Mesothelial cell of epicardium (in vitro differentiated cells): Measurements from ENCODE around the gene CD4. TPM values are rescaled to one million over a fixed set of nuclear protein-coding genes. Genes with fewer than 3 reads are reported as not detected.

Source experiments
- DNase-seq, 2 experiments: peaks; one replicate each; pipeline ENCODE4 v3.0.0; 2021; ENCODE audit warnings: low spot score in 2 of 2; ENCODE audit not compliant: unreplicated experiment in 2 of 2
- H3K27ac Mint-ChIP-seq: 2 replicates; pipeline ENCODE4 v1.8.0; 2021; ENCODE audit warnings: mixed read lengths
- H3K27me3 Mint-ChIP-seq: 2 replicates; pipeline ENCODE4 v1.8.0; 2021; ENCODE audit warnings: low read depth, mixed read lengths
- H3K36me3 Mint-ChIP-seq: 2 replicates; pipeline ENCODE4 v1.8.0; 2021; ENCODE audit warnings: mixed read lengths
- H3K4me1 Mint-ChIP-seq: 2 replicates; pipeline ENCODE4 v1.8.0; 2021; ENCODE audit warnings: mixed read lengths
- H3K4me3 Mint-ChIP-seq: 2 replicates; pipeline ENCODE4 v1.8.0; 2021; ENCODE audit warnings: mild to moderate bottlenecking, moderate library complexity, mixed read lengths
- H3K9me3 Mint-ChIP-seq: 2 replicates; pipeline ENCODE4 v1.8.0; 2021; ENCODE audit warnings: mixed read lengths
- total RNA-seq: library from RNA; stranded (reverse); gene quantifications from 3 replicates; pipeline ENCODE4 v1.2.1, GENCODE V29; 2021
- TF ChIP-seq, protein P1 (sequence below): fragments of 200-600 bp; sonication (generic); IDR thresholded peaks from one replicate; pipeline ENCODE4 v1.5.0; 2021; ENCODE audit warnings: antibody characterized with exemption; ENCODE audit not compliant: unreplicated experiment

CD4 gene
- total RNA-seq, 1 donor from 2014 or later = 3.8 TPM

GRCh38 chr12:6830999-6831398 lies 41.7 kb downstream of the CD4 start:
- Mint-ChIP-seq H3K9me3 (no peaks in the 10 kb centered on the region), H3K4me1 (peaks cover 17% of the 10 kb centered on the region), H3K27me3 (no peaks in the 10 kb centered on the region), H3K36me3 (peaks cover 8% of the 10 kb centered on the region), H3K27ac (no peak overlapping the region), H3K4me3 (peak overlapping the region; percentile 45)
- DNase-seq = no peak
- TF ChIP-seq, protein P1, sequence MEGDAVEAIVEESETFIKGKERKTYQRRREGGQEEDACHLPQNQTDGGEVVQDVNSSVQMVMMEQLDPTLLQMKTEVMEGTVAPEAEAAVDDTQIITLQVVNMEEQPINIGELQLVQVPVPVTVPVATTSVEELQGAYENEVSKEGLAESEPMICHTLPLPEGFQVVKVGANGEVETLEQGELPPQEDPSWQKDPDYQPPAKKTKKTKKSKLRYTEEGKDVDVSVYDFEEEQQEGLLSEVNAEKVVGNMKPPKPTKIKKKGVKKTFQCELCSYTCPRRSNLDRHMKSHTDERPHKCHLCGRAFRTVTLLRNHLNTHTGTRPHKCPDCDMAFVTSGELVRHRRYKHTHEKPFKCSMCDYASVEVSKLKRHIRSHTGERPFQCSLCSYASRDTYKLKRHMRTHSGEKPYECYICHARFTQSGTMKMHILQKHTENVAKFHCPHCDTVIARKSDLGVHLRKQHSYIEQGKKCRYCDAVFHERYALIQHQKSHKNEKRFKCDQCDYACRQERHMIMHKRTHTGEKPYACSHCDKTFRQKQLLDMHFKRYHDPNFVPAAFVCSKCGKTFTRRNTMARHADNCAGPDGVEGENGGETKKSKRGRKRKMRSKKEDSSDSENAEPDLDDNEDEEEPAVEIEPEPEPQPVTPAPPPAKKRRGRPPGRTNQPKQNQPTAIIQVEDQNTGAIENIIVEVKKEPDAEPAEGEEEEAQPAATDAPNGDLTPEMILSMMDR = no peak

DNA sequence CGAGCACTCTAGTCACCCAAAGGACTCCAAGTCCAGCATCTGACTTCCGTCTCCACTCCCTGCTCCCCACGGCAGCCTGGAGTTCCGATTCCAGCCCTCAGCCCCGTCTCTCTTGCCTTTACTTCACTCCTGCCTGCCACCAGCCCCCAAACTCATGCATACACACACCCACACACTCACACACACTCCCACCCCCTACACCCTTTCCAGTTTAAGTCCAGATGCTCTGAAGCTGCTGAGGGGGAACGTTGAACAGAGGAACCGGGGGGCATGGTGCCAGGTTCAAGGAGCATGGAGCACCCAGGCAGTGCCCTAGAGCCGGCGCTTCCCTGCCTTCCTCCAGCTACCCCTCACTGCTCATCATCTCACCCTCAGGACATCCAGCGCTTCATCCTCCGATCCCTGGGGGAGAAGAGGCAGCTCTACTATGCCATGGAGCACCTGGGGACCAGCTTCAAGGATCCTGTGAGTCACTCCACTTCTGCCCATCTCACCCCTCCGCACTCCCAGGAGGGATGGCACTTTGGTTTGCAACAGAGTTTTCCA lies 42.2 kb downstream of the CD4 start:
- H3K4me3 Mint-ChIP-seq = no peak overlapping the region
- H3K36me3 Mint-ChIP-seq = peaks cover 8% of the 10 kb centered on the region

DNA sequence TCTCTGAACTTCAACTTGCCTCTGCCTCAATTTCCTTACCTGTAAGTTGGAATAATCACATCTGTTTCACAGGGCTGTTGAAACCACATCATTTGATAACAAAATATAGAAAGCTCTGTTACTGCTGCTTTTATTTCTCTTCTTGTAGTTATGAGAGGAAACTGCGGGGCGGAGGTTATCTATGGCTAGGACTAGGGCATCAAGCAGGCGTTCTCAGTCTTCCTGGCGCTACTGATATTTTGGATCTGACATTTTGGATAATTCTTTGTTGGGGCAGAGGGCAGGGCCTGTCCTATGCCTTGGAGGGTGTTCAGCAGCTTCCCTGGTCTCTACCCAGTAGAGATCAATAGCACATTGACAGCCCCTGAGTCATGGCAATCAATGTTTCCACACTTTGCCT lies 42.8 kb downstream of the CD4 start:
- no peaks in the 10 kb centered on the region for H3K9me3 Mint-ChIP-seq
- TF ChIP-seq, protein P1 = no peak
- H3K27me3 Mint-ChIP-seq = no peaks in the 10 kb centered on the region
- H3K4me3 Mint-ChIP-seq = no peak overlapping the region
- no peak overlapping the region for H3K27ac Mint-ChIP-seq
- no peak for DNase-seq
- H3K36me3 Mint-ChIP-seq = peaks cover 8% of the 10 kb centered on the region
- H3K4me1 Mint-ChIP-seq = peaks cover 16% of the 10 kb centered on the region

More for the DNA sequence above, 42.2 kb downstream of the CD4 start:
- Mint-ChIP-seq H3K27me3 (no peaks in the 10 kb centered on the region), H3K4me1 (peaks cover 17% of the 10 kb centered on the region), H3K27ac (no peak overlapping the region), H3K9me3 (no peaks in the 10 kb centered on the region)
- TF ChIP-seq, protein P1 = no peak
- DNase-seq = no peak

GRCh38 chr12:6833189-6833890 lies 44.0 kb downstream of the CD4 start:
- no peaks in the 10 kb centered on the region for H3K9me3 Mint-ChIP-seq
- TF ChIP-seq, protein P1 = no peak
- no peak overlapping the region for H3K4me3 Mint-ChIP-seq
- H3K36me3 Mint-ChIP-seq = peaks cover 8% of the 10 kb centered on the region
- no peaks in the 10 kb centered on the region for H3K27me3 Mint-ChIP-seq
- no peak for DNase-seq
- no peak overlapping the region for H3K27ac Mint-ChIP-seq
- H3K4me1 Mint-ChIP-seq = peaks cover 8% of the 10 kb centered on the region

DNA sequence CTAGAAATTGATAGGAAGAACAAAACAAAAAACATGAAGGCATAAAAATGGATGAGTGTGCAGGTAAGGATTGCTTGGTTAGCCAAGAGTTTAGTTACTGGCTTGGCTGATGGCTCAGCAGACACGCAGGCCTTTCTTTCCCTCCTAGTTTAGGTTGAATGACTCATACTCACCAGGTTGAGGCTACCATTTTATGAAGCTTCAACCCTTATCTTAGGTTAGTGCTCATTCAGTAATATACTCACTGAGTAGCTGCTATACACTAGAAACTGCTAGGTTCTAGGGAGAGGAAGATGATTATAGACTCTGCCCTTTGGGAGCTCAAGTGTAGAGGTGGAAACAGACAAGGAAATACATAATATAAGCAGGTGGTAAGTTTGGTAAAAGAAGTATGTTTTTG lies 44.9 kb downstream of the CD4 start:
- H3K9me3 Mint-ChIP-seq = no peaks in the 10 kb centered on the region
- peaks cover 8% of the 10 kb centered on the region for H3K4me1 Mint-ChIP-seq
- peaks cover 11% of the 10 kb centered on the region for H3K36me3 Mint-ChIP-seq
- no peak overlapping the region for H3K4me3 Mint-ChIP-seq
- TF ChIP-seq, protein P1 = no peak
- no peaks in the 10 kb centered on the region for H3K27me3 Mint-ChIP-seq
- no peak for DNase-seq
- no peak overlapping the region for H3K27ac Mint-ChIP-seq
